HG02623 (cell line): Measurements from ENCODE around the gene RPL15.

ENCODE experiments used
- ATAC-seq: cut with Tn5 transposase; IDR thresholded peaks from one replicate; pipeline ENCODE4 v1.9.1; 2021; ENCODE audit warnings: moderate library complexity; ENCODE audit not compliant: unreplicated experiment

Gene RPL15

DNA sequence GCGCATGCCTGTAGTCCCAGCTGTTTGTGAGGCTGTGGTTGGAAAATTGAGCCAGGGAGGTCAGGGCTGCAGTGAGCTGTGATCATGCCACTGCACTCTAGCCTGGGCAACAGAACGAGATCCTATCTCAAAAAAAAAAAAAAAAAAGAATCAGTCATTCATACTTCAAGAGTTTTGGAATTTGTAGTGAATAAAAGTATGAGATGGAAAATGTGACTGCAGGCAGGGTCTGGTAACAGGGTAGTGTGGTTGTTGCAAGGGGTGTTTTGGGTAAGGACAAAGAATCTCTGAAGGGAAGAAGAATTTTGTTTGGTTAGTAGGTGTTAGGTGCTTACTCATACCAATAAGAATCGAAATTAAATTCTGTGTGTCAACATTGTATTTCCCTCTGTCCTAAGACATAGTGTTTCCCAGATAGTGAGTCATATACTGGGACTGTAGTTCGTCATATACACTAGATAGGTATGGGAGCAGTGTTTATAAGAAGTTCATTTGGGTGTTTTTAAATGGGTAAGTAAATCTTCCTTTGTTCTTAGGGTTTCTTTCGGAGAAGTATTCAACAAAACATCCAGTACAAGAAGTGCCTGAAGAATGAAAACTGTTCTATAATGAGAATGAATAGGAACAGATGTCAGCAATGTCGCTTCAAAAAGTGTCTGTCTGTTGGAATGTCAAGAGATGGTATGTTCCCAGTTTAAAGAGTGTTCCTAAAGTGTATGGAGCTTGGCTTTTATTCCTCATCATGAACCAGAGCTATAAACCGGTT, 42.4 kb downstream of the RPL15 start:
- ATAC-seq: no peak

DNA sequence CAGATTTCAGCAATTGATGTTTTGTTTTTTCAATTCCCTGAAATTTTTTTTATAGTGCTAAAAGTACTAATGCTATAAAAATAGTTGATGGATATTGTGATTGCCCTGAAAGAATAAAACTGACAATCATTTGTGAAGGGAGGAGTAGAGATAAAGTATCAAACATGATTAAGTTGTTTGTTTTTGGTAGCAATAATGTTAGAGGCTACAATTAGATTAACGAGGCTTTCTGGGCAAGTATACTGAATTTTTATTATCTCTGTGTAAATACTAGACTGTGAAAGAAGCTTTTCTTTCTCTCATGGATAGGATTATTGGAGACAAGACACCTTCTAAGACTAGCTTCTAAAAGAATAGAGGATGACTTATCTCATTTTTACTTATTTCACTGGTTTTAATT, 43.7 kb downstream of the RPL15 start:
- no peak for ATAC-seq

DNA sequence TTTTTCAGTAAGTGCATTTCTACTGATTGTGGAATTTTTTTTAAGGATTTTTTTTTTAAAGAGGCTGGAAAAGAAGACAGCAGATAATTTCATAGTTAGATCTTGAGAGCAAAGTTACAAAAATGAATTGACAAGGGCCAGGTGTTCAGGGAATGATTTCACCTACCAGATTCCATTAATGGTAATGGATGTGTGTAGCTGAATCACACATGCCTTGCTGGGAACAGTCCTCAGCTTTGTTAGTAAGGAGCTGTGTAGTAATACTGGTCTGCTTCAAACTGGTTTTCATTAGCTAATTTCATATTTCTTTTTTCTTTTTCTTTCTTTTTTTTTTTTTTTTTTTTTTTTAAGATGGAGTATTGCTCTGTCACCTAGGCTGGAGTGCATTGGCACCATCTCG, 44.1 kb downstream of the RPL15 start:
- ATAC-seq: no peak

DNA sequence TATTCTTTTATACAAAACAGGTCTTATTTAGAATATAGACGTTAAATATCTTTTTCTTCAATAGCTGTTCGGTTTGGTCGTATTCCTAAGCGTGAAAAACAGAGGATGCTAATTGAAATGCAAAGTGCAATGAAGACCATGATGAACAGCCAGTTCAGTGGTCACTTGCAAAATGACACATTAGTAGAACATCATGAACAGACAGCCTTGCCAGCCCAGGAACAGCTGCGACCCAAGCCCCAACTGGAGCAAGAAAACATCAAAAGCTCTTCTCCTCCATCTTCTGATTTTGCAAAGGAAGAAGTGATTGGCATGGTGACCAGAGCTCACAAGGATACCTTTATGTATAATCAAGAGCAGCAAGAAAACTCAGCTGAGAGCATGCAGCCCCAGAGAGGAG, 45.0 kb downstream of the RPL15 start:
- no peak for ATAC-seq

DNA sequence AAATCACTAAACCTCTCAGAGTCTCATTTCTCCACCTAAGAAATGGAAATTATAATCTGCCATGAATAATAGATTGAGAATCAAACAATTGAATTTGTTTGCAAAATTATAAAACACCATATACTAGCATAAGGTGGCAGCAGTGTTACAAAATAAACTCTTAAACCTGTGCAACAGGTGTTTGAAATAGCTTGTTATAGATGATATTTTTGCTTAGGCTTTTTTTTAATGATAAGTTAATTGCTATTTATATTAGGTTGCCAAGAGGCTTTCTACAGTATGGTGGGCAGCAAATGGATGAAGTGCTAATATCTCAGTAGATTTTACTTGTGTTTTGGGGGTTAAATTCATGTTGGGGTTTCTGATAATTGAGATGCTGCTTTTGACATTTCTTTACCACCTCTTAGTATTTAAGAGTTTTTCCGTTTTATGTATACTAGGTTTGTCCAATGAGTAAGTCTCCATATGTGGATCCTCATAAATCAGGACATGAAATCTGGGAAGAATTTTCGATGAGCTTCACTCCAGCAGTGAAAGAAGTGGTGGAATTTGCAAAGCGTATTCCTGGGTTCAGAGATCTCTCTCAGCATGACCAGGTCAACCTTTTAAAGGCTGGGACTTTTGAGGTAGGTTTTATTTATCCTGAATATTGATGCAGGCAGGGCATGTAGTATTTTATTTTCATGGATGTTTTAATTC, 47.8 kb downstream of the RPL15 start:
- no peak for ATAC-seq

DNA sequence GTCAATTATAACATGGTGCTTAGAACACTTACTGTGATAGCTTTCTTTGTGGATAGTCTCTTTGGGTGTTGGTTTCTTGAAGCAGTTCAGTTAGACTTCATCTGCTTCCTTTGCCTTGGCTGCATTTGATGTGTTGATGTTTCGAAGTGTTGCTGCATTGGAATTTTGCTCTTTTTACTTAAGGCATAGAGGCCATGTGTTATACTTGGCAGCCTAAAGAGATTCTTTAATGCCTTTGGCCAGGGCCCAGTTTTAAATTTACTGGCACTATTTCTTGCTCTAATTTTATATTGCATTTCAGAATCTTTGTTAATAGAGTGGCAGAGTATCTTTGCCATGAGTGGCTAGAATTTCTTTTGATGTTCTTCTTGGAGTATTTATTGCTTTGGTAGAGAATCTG, 49.4 kb downstream of the RPL15 start:
- ATAC-seq: no peak

DNA sequence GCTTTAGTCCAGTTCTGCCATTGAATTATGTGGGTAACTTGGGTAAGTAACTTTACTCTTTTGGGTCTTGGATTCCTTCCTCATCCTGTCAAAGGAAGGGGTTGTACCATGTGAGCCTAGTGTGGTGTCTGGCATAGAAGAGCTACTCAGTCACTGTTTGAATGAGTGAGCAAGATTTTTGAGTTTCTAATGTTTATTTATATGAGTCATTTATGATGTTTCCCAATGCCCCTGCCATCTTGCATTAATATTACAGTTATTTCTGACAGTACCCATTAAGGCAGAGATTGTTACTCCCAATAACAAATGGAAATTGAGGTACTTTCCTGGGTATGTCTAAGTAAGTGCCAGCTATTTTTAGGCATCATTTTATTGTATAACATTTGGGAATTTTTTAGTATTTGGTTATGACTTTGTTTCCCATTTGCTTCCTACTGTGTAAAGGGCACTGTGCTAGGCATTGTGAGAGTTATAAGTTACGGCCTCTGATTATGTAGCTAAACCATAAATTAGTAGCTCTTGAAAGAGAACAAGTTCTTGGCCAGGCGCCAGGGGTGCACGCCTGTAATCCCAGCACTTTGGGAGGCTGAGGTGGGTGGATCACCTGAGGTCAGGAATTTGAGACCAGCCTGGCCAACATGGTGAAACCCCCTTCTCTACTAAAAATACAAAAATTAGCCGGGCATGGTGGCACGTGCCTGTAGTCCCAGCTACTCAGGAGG, 51.7 kb downstream of the RPL15 start:
- no peak for ATAC-seq

DNA sequence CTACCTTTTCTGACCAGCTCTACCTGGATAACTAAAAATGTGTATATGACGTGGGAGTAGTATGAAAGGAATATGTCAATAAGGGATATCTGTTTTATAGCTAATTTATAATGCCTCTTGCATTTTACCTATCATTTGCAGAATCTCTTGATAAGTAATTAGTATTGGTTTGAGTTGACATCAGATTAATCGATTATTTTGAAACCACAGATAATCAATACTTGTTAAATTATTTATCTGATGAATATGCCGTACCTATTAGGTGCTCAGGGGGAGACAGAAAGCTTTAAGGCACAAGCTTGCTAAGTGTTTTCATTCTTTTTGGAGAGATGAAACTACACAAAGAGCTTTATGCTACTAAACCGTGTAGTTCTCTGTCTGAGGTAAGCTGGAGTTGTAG, 52.5 kb downstream of the RPL15 start:
- ATAC-seq: no peak
